HS-5 (cell line): ENCODE data around the gene TSPAN17.
A peak's percentile ranks its signal among the peaks of the same experiment; 100 is the strongest.
"Not testable (repeated sequence)": the region's sequence is repeated elsewhere in the genome, so short reads cannot be mapped to it uniquely, and the experiment has no call there.

ENCODE experiments used
- DNase-seq: peaks from one replicate; pipeline ENCODE4 v3.0.0-alpha.2; 2012; ENCODE audit warnings: low read depth

TSPAN17 gene

GRCh38 chr5:176647030-176647842 is at the start of gene TSPAN17:
Gene TSPAN17, plus strand, starts transcription at chr5:176647484. Its CDS starts 132 bp downstream, at chr5:176647616.
- DNase-seq: peak; percentile 96

- not testable (repeated sequence) for DNase-seq
Observed at GRCh38 chr5:176599749-176600430, 47.4 kb upstream of the TSPAN17 start.

GRCh38 chr5:176601901-176602482 is 45.3 kb upstream of the TSPAN17 start:
- DNase-seq: no peak

GRCh38 chr5:176603091-176603490 is 44.2 kb upstream of the TSPAN17 start:
- DNase-seq: no peak

- no peak for DNase-seq
Observed at GRCh38 chr5:176606032-176606431, 41.3 kb upstream of the TSPAN17 start.

- DNase-seq: no peak
Observed at GRCh38 chr5:176606875-176607274, 40.4 kb upstream of the TSPAN17 start.

- DNase-seq: no peak
Observed at GRCh38 chr5:176608142-176608705, 39.1 kb upstream of the TSPAN17 start.

GRCh38 chr5:176608937-176609723 is 38.2 kb upstream of the TSPAN17 start:
- DNase-seq: no peak

GRCh38 chr5:176609724-176610434 is 37.4 kb upstream of the TSPAN17 start, which contains the start of gene GPRIN1:
Gene GPRIN1, minus strand, starts transcription at chr5:176610156. Its CDS starts 10,322 bp downstream, at chr5:176599834.
- DNase-seq: no peak

- no peak for DNase-seq
Observed at GRCh38 chr5:176610435-176610773, 36.9 kb upstream of the TSPAN17 start.

- DNase-seq: no peak
Observed at GRCh38 chr5:176611435-176611834, 35.8 kb upstream of the TSPAN17 start.

GRCh38 chr5:176612008-176612407 is 35.3 kb upstream of the TSPAN17 start:
- DNase-seq: no peak

GRCh38 chr5:176612855-176613254 is 34.4 kb upstream of the TSPAN17 start:
- no peak for DNase-seq

GRCh38 chr5:176614805-176615478 is 32.3 kb upstream of the TSPAN17 start:
- no peak for DNase-seq

GRCh38 chr5:176616511-176616910 is 30.8 kb upstream of the TSPAN17 start:
- no peak for DNase-seq

GRCh38 chr5:176618783-176619182 is 28.5 kb upstream of the TSPAN17 start:
- no peak for DNase-seq

- DNase-seq: no peak
Observed at GRCh38 chr5:176619203-176619568, 28.1 kb upstream of the TSPAN17 start.

- no peak for DNase-seq
Observed at GRCh38 chr5:176619569-176620332, 27.5 kb upstream of the TSPAN17 start.

- no peak for DNase-seq
Observed at GRCh38 chr5:176620333-176620981, 26.8 kb upstream of the TSPAN17 start.
